ENCODE results near the gene GPC4. TPM values are rescaled to one million over a fixed set of nuclear protein-coding genes. Genes with fewer than 3 reads are reported as not detected.

The GPC4 gene
- total and polyA plus RNA-seq, 2 experiments from 2014 or later, result 124 to 183 TPM

- ATAC-seq (no peak), DNase-seq (ENCODE audit: low spot score) (no peak)
- Histone ChIP-seq H3K79me2 (replicated peaks; ENCODE audit: insufficient read depth) (peaks cover 100% of the 10 kb centered on the region), H3K36me3 (ENCODE audit: insufficient read depth) (no peaks in the 10 kb centered on the region), H3K9me2 (ENCODE audit: insufficient read depth) (no peaks in the 10 kb centered on the region), H3K27ac (ENCODE audit: low read depth) (no peak overlapping the region), H2AFZ (no peak overlapping the region), H4K20me1 (replicated peaks; ENCODE audit: insufficient read depth) (peaks cover 64% of the 10 kb centered on the region), H3K4me1 (ENCODE audit: insufficient read depth) (peaks cover 47% of the 10 kb centered on the region), H3K4me3 (no peak overlapping the region), H3K27me3 (ENCODE audit: insufficient read depth) (no peaks in the 10 kb centered on the region), H3K4me2 (no peak overlapping the region), H3F3A (replicated peaks; ENCODE audit: low read depth) (no peaks in the 10 kb centered on the region)
- TF ChIP-seq REST (IDR thresholded peaks at IDR 0.05; ENCODE audit: unreplicated experiment) (no peak), STAT1 (IDR thresholded peaks at IDR 0.05; ENCODE audit: unreplicated experiment) (no peak), EZH2 (IDR thresholded peaks at IDR 0.05; ENCODE audit: low read depth, unreplicated experiment) (no peak), ZNF114 (CRISPR knock-in tag; IDR thresholded peaks at IDR 0.05) (no peak), ZNF331 (CRISPR knock-in tag; IDR thresholded peaks at IDR 0.05; ENCODE audit: low read depth) (no peak), NANOG (IDR thresholded peaks at IDR 0.05; ENCODE audit: borderline replicate concordance) (no peak), ETS1 (IDR thresholded peaks at IDR 0.05) (no peak), POLR2AphosphoS5 (IDR thresholded peaks at IDR 0.05; ENCODE audit: low read depth) (no peak), CREB1 (CRISPR knock-in tag; IDR thresholded peaks at IDR 0.05; ENCODE audit: low read depth) (no peak), CTCF (conservative IDR thresholded peaks at IDR 0.05; ENCODE audit: low read depth in 2 of 2) (no peak), JUNB (IDR thresholded peaks at IDR 0.05; ENCODE audit: unreplicated experiment) (no peak), ZNF462 (CRISPR knock-in tag; IDR thresholded peaks at IDR 0.05) (no peak), EZH2phosphoT487 (IDR thresholded peaks at IDR 0.05; ENCODE audit: unreplicated experiment) (no peak)
- peaks cover 6% of the 10 kb centered on the region for H3K27me3 Mint-ChIP-seq (ENCODE audit: insufficient read depth, low read depth, poor library complexity)
- H3K4me1 Mint-ChIP-seq, result peaks cover 46% of the 10 kb centered on the region
- no peak overlapping the region for H3K27ac Mint-ChIP-seq
- H3K9me3 Mint-ChIP-seq, result no peaks in the 10 kb centered on the region
- no peak overlapping the region for H3K4me3 Mint-ChIP-seq
- H3K36me3 Mint-ChIP-seq (ENCODE audit: low read depth), result peaks cover 23% of the 10 kb centered on the region; the same call in 2 of the 3 replicates
Observed at GRCh38 chrX:133394765-133395164, 20.5 kb downstream of the GPC4 start.

All from GM23338 (cell line).